Cerebellar cortex (tissue), 1 donor: ENCODE measurements around the gene SHQ1.

Experiments
- DNase-seq: peaks from one replicate; pipeline ENCODE4 v3.0.0-alpha.2; 2015; ENCODE audit warnings: low spot score

SHQ1 gene

DNA sequence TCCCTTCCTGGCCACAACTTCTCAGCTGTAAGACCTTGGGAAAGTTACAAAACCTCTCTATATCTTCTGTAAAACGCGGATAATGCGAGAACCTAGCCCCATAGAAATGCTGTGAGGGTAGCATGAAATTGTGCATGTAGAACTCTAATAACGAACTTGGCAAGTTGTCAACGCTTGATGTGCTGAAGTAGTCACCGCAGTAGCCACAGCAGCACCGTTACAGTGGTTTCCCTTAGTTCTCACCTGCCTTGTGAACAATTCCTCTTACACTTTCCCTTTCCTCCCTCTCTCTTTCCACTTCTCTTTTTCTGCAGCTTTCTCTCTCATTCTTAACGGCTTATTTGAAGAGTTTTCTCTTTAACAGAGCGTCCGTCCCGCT is 447 bp upstream of the SHQ1 start:
- DNase-seq: no peak

GRCh38 chr3:72847282-72847681 is 963 bp downstream of the SHQ1 start:
- DNase-seq: no peak

GRCh38 chr3:72846166-72846565 is 2.1 kb downstream of the SHQ1 start:
- DNase-seq: no peak

DNA sequence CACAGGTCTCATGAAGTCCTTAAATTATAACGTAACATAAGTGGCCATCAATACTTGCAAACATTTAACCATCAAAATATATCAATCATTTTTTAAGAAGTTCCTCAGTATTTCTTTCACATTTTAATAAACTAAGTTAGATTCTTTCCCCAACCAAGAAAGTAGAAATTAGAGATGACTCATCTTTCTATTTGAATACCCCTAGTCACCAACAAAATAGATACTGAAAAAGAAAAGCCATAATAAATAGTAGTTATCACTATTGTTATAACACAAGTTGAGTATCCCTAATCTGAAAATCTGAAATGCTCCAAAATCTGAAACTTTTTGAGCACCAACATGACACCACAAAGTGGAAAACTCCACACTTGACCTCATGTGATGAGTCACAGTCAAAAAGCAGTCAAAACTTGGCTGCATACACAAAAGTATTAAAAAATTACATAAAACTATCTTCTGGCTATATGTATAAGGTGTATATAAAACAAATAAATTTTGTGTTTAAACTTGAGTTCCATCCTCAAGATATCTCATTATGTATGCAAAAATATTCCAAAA is 3.7 kb downstream of the SHQ1 start:
- no peak for DNase-seq

DNA sequence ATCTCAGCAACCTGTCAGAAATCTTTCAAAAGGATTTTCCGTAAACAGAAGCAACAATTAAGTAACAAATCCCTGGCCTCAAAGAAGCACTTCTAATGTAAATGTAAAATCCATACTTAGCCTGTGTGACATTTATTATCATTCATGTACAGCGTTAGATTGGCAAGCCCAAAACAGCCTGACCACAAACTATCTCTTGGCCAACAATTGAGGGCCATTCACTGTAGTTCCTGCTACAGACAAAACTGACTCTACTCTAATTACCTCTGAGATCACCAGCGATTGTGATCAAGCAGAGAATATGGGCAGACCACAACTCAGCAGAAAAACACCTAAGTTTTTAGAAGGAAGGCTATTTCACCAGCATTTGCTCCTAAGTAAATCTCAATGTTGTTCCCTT is 9.2 kb downstream of the SHQ1 start:
- no peak for DNase-seq

- peak; percentile 84 for DNase-seq
These were observed 11.3 kb downstream of the SHQ1 start for GRCh38 chr3:72836923-72837322.

DNA sequence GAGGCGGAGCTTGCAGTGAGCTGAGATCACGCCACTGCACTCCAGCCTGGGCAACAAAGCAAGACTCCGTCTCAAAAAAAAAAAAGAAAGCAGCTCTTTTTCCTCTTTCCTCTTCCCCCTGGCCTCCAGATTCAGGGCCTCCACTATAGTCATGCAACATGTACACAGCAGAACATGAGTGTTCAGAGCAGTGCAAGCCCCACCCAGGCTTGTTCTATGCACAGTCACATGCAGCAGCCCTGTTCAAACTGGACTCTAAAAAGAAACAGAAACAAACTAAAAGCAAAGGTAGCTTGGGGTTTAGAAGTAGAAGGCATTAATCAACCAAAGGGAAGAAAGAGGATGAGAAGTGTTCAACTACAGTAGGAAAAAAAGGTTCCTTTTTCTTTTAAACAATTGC is 11.8 kb downstream of the SHQ1 start:
- no peak for DNase-seq

GRCh38 chr3:72830452-72831223 is 17.6 kb downstream of the SHQ1 start:
- DNase-seq: no peak

GRCh38 chr3:72829701-72830100 is 18.5 kb downstream of the SHQ1 start:
- no peak for DNase-seq

- no peak for DNase-seq
These were observed 27.0 kb downstream of the SHQ1 start for GRCh38 chr3:72821161-72821781.

GRCh38 chr3:72820415-72820814 is 27.8 kb downstream of the SHQ1 start:
- peak; percentile 32 for DNase-seq

DNA sequence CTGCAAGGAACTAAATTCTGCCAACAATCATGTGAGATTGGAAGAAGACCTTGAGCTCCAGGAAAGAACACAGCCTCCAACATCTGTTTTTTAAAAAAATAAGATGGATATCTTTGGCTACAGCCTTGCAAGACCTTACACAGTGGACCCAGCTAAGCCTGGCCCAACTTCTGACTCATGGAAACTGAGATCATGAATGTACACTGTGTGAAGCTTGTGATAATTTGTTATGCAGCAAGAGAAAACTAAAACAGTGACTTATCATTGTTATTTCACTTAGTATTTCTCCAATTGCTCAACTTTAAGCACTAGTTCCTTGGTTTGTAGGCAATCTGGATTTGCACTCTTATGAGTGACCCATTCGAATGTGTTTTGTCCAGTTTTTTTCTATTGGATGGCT is 29.3 kb downstream of the SHQ1 start:
- DNase-seq: no peak

- peak; percentile 17 for DNase-seq
These were observed 30.0 kb downstream of the SHQ1 start for GRCh38 chr3:72818092-72818773.

DNA sequence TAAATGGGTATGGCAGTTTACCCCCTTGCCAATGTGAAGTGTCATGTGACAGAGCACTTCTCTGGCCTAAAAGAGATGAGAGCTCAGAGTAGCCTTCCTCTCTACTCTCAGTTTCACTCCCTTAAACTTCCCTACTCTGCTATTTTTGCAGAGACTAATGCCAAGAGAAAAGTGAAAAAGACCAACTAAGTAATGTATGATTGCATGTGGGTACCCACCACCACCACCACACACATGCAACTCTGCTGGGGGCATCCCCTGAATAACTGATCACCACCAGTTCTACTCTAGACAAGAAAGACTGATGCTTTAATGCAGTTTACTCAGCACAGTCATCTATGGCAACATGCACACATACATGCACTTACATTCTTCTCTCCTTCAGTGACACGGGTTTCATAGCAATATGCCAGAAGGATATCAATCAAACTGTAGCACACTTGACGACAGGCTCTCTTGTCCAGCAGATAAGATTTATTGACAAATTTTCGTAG is 31.3 kb downstream of the SHQ1 start:
- no peak for DNase-seq

DNA sequence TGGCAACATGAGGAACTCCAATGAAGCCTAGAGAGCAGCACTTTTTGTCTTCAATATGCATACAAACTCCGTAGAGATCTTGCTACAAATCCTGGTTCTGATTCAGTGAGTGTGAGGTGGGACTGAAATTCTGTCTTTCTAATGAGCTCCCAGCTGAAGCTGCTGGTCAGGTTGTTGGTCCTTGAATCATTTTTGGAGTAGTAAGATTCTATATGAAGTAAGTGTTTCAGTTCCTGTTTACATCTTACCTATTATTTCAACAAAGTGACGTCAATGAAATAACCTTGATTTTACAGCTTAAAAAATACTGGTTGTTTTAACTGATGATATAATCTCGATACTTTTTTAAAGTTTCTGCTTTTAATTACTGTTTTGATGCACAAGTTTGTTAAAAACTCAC is 33.9 kb downstream of the SHQ1 start:
- no peak for DNase-seq

DNA sequence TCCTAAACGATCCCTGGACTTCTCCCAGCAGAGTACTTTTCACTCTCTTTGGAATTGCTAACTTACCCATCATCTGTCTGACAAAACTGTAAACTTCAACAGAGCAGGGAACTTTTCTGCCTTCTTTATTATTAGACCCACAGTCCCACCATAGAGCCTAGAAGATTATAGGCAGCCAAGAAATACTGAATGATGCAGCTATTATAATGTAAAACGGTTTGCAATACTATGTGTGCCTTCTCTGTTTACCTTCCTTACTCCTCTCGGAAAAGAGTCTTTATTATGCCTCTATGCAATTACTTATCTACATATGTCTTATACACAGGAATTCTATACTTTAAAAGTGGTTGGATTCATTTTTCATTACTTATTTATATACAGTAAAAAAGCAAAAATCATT is 36.0 kb downstream of the SHQ1 start:
- DNase-seq: no peak

DNA sequence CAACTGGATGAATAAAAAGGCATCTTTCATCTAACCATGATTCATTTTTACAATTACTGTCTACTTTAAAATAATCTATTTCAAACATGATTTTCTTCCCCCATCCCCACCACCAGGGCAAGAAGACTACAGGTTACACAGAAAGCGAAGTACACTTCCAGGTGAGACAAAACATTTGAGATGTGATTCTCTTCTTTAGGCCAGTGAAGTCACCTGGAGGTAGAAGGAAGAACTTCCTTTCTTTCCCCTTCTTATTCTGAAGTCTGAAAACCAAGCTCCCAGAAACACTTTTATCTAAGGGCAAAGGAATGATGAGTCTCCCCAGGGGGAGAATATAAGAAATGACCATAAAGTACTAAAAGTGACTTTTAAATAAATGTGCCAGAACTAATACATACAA is 36.7 kb downstream of the SHQ1 start:
- DNase-seq: no peak

GRCh38 chr3:72810659-72811434 is 37.4 kb downstream of the SHQ1 start:
- no peak for DNase-seq

- DNase-seq: no peak
These were observed 38.2 kb downstream of the SHQ1 start for GRCh38 chr3:72810063-72810462.

GRCh38 chr3:72804361-72804760 is 43.9 kb downstream of the SHQ1 start:
- DNase-seq: no peak

- no peak for DNase-seq
These were observed 44.7 kb downstream of the SHQ1 start for GRCh38 chr3:72803573-72803972.

- no peak for DNase-seq
These were observed 46.2 kb downstream of the SHQ1 start for GRCh38 chr3:72802001-72802400.
